GM21528 (cell line): ENCODE measurements around the gene RAB3A.
A peak's percentile ranks its signal among the peaks of the same experiment; 100 is the strongest.

ENCODE experiments used
- ATAC-seq: cut with Tn5 transposase; IDR thresholded peaks from one replicate; pipeline ENCODE4 v1.9.1; 2021; ENCODE audit warnings: mild to moderate bottlenecking, moderate library complexity; ENCODE audit not compliant: unreplicated experiment, low FRiP score

Gene RAB3A

GRCh38 chr19:18203863-18204393 lies at the start of gene RAB3A:
Gene RAB3A, minus strand, starts transcription at chr19:18204042. Its CDS starts 1,302 bp downstream, at chr19:18202740.
- ATAC-seq: peak; percentile 86

- no peak for ATAC-seq
Measured at GRCh38 chr19:18253130-18253529, 49.3 kb upstream of the RAB3A start.

- ATAC-seq: no peak
Measured at GRCh38 chr19:18252370-18252717, 48.5 kb upstream of the RAB3A start.

GRCh38 chr19:18251587-18252369 lies 47.9 kb upstream of the RAB3A start:
- no peak for ATAC-seq

GRCh38 chr19:18249834-18250233 lies 46.0 kb upstream of the RAB3A start:
- no peak for ATAC-seq

GRCh38 chr19:18245297-18245696 lies 41.5 kb upstream of the RAB3A start:
- no peak for ATAC-seq

GRCh38 chr19:18239303-18239702 lies 35.5 kb upstream of the RAB3A start:
- ATAC-seq: no peak

- no peak for ATAC-seq
Measured at GRCh38 chr19:18234194-18234593, 30.4 kb upstream of the RAB3A start.

GRCh38 chr19:18233224-18233825 lies 29.5 kb upstream of the RAB3A start:
- ATAC-seq: no peak

GRCh38 chr19:18232540-18233223 lies 28.8 kb upstream of the RAB3A start:
- ATAC-seq: no peak

GRCh38 chr19:18231775-18232174 lies 27.9 kb upstream of the RAB3A start:
- no peak for ATAC-seq

- no peak for ATAC-seq
Measured at GRCh38 chr19:18230941-18231734, 27.3 kb upstream of the RAB3A start.

- ATAC-seq: no peak
Measured at GRCh38 chr19:18229915-18230314, 26.1 kb upstream of the RAB3A start.

- no peak for ATAC-seq
Measured at GRCh38 chr19:18229474-18229873, 25.6 kb upstream of the RAB3A start.

GRCh38 chr19:18227781-18228271 lies 24.0 kb upstream of the RAB3A start:
- ATAC-seq: no peak

GRCh38 chr19:18226956-18227780 lies 23.3 kb upstream of the RAB3A start:
- ATAC-seq: no peak

- ATAC-seq: no peak
Measured at GRCh38 chr19:18225702-18226468, 22.0 kb upstream of the RAB3A start, which contains the start of gene PDE4C. Gene PDE4C, minus strand, starts transcription at chr19:18226438. Its CDS starts 23 bp downstream, at chr19:18226415.

GRCh38 chr19:18225355-18225701 lies 21.5 kb upstream of the RAB3A start:
- no peak for ATAC-seq
